SU-DHL-6 (cell line): Measurements from ENCODE around the gene ETDC.

Experiments
- H2AFZ ChIP-seq: fragments of 200-600 bp; sonication (generic); 2 replicates; pipeline ENCODE4 v1.6.1; 2014; ENCODE audit warnings: low read depth, mild to moderate bottlenecking, moderate library complexity, mixed read lengths, antibody characterized with exemption, low read length; ENCODE audit not compliant: severe bottlenecking
- H3F3A ChIP-seq: fragments of 200-600 bp; shearing (Covaris generic); 2 replicates; pipeline ENCODE4 v1.6.0; 2016; ENCODE audit warnings: antibody characterized with exemption, mild to moderate bottlenecking; ENCODE audit not compliant: insufficient read depth
- H3K27ac ChIP-seq: fragments of 200-600 bp; sonication (generic); 2 replicates; pipeline ENCODE4 v1.5.1; 2016; ENCODE audit warnings: low read depth, mild to moderate bottlenecking, low read length, moderate library complexity, mixed read lengths
- H3K27me3 ChIP-seq: fragments of 200-600 bp; sonication (generic), shearing (Covaris generic); 2 replicates; pipeline ENCODE4 v1.6.0; 2014; ENCODE audit warnings: mild to moderate bottlenecking, low read length
- H3K36me3 ChIP-seq: fragments of 200-600 bp; sonication (generic); 2 replicates; pipeline ENCODE4 v1.6.1; 2014; ENCODE audit warnings: mild to moderate bottlenecking, low read length, mixed read lengths
- H3K4me2 ChIP-seq: fragments of 300-600, 200-600 bp; shearing (Covaris generic), sonication (generic); 2 replicates; pipeline ENCODE4 v1.6.0; 2014; ENCODE audit warnings: low read length, low read depth, mild to moderate bottlenecking; ENCODE audit not compliant: poor library complexity, severe bottlenecking
- H3K4me3 ChIP-seq: fragments of 200-600 bp; sonication (generic); 2 replicates; pipeline ENCODE4 v1.5.1; 2014; ENCODE audit warnings: antibody characterized with exemption, low read length, mild to moderate bottlenecking, mixed read lengths; ENCODE audit not compliant: insufficient read depth, poor library complexity, severe bottlenecking
- H3K79me2 ChIP-seq: fragments of 200-600 bp; sonication (generic); 2 replicates; pipeline ENCODE4 v1.6.1; 2014; ENCODE audit warnings: mild to moderate bottlenecking, low read length, moderate library complexity; ENCODE audit not compliant: insufficient read depth
- H3K9ac ChIP-seq: fragments of 200-600 bp; sonication (generic); 2 replicates; pipeline ENCODE4 v1.7.0; 2014; ENCODE audit warnings: mild to moderate bottlenecking, low read length
- H3K9me2 ChIP-seq: fragments of 200-600 bp; sonication (generic); replicated peaks from 2 replicates; pipeline ENCODE4 v1.6.1; 2014; ENCODE audit warnings: low read length; ENCODE audit not compliant: insufficient read depth
- H3K9me3 ChIP-seq: fragments of 200-600 bp; sonication (generic); 2 replicates; pipeline ENCODE4 v1.6.1; 2014; ENCODE audit warnings: low read length, mixed read lengths; ENCODE audit not compliant: insufficient read depth
- H4K20me1 ChIP-seq: fragments of 200-600 bp; sonication (generic); 2 replicates; pipeline ENCODE4 v1.6.1; 2014; ENCODE audit warnings: low read depth, mild to moderate bottlenecking, antibody characterized with exemption, low read length, moderate library complexity, mixed read lengths
- EZH2phosphoT487 ChIP-seq: fragments of 200-600 bp; sonication (generic), shearing (Covaris generic); conservative IDR thresholded peaks from 2 replicates; pipeline ENCODE4 v1.6.1; 2018; ENCODE audit warnings: mild to moderate bottlenecking, antibody characterized with exemption, low read length, moderate library complexity, mixed read lengths
- TF ChIP-seq, protein P1 (sequence below): fragments of 200-600 bp; sonication (generic); IDR thresholded peaks from one replicate; pipeline ENCODE4 v1.5.1; 2017; ENCODE audit warnings: antibody characterized with exemption, mild to moderate bottlenecking, low read length, moderate library complexity; ENCODE audit not compliant: insufficient read depth, poor library complexity, severe bottlenecking

Gene ETDC

DNA sequence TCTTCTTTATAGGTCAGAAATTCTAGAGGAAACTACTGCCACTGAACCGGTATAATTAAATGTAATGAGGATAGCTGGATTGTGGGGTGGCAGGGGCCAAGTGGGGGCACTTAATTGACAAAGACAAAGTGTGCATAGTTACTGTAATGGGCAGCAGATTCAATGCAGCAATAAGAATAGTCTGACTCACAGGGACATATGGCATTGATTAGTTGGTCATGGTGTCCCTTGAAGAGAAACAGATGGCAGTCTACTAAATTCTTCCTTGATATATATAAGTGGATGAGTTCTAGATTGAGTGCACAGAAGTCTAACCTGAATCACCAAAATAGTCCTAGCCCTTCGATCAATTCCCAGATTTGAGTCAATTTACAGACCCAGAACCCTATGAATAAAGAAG is 31.6 kb downstream of the ETDC start:
- H3K27ac ChIP-seq: no peak overlapping the region
- peaks cover 22% of the 10 kb centered on the region; the same call in 1 of the 2 replicates for H3K79me2 ChIP-seq
- peak overlapping the region; percentile 82 for H3K4me2 ChIP-seq
- no peaks in the 10 kb centered on the region for H3K9me3 ChIP-seq
- TF ChIP-seq, protein P1, sequence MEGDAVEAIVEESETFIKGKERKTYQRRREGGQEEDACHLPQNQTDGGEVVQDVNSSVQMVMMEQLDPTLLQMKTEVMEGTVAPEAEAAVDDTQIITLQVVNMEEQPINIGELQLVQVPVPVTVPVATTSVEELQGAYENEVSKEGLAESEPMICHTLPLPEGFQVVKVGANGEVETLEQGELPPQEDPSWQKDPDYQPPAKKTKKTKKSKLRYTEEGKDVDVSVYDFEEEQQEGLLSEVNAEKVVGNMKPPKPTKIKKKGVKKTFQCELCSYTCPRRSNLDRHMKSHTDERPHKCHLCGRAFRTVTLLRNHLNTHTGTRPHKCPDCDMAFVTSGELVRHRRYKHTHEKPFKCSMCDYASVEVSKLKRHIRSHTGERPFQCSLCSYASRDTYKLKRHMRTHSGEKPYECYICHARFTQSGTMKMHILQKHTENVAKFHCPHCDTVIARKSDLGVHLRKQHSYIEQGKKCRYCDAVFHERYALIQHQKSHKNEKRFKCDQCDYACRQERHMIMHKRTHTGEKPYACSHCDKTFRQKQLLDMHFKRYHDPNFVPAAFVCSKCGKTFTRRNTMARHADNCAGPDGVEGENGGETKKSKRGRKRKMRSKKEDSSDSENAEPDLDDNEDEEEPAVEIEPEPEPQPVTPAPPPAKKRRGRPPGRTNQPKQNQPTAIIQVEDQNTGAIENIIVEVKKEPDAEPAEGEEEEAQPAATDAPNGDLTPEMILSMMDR: no peak
- TF ChIP-seq EZH2phosphoT487: no peak
- H3K4me3 ChIP-seq: no peak overlapping the region
- no peaks in the 10 kb centered on the region for H3K36me3 ChIP-seq
- no peaks in the 10 kb centered on the region for H3K9me2 ChIP-seq
- H3F3A ChIP-seq: no peaks in the 10 kb centered on the region
- no peak overlapping the region for H2AFZ ChIP-seq
- no peaks in the 10 kb centered on the region for H4K20me1 ChIP-seq
- H3K9ac ChIP-seq: no peak overlapping the region
- H3K27me3 ChIP-seq: no peaks in the 10 kb centered on the region

DNA sequence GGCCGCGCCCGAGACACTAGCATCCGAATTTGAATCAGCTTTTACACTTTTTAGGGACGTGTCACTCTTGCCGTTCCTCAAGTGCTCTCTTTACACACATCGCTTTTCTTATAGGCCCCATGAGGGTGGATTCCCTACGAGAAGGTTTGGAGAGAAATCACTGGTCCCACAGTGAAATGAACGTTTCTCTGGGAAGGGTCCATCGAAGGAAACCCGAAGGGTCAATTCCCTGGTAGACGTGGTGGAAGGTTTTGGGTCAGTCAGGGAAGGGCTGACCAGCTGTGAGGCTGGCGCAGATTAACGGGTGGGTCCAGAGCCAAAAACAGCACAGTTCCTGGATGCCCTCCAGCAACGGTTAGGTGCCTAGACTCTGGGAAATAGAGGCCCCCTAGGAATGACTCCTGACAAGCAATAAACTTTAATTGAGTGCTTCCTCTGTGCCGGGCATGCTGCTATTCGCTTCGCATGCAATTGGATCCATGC is 35.9 kb downstream of the ETDC start:
- Histone ChIP-seq H3K27me3 (no peaks in the 10 kb centered on the region), H3F3A (no peaks in the 10 kb centered on the region)

DNA sequence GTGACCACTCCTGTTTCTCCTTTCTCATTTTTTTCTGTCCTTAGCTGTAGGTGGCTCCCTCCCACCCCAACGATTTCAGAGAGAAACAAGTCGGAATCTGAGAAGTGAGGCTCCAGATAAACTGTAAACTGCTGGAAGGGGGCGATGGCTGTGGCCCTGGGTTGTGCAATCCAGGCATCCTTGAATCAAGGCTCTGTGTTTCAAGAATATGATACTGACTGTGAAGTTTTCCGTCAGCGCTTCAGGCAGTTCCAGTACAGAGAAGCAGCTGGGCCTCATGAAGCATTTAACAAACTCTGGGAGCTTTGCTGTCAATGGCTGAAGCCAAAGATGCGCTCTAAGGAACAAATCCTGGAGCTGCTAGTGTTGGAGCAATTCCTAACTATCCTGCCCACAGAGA is 37.7 kb downstream of the ETDC start:
- Histone ChIP-seq H2AFZ (no peak overlapping the region), H4K20me1 (no peaks in the 10 kb centered on the region), H3K9me2 (no peaks in the 10 kb centered on the region), H3K36me3 (no peaks in the 10 kb centered on the region), H3K4me2 (no peak overlapping the region), H3K27me3 (no peaks in the 10 kb centered on the region), H3K27ac (no peak overlapping the region), H3K9me3 (no peaks in the 10 kb centered on the region), H3K79me2 (peaks cover 12% of the 10 kb centered on the region; the same call in 1 of the 2 replicates), H3F3A (no peaks in the 10 kb centered on the region), H3K9ac (no peak overlapping the region), H3K4me3 (no peak overlapping the region)
- TF ChIP-seq EZH2phosphoT487: no peak
- TF ChIP-seq, protein P1: no peak

More for the DNA sequence above, 35.9 kb downstream of the ETDC start:
- Histone ChIP-seq H3K9me3 (no peaks in the 10 kb centered on the region), H3K4me3 (peak overlapping the region; percentile 74), H3K36me3 (no peaks in the 10 kb centered on the region), H3K4me2 (peak overlapping the region; percentile 58), H3K79me2 (peaks cover 16% of the 10 kb centered on the region; the same call in 1 of the 2 replicates), H4K20me1 (no peaks in the 10 kb centered on the region), H2AFZ (peak overlapping the region; percentile 90), H3K9me2 (no peaks in the 10 kb centered on the region), H3K9ac (peak overlapping the region; percentile 64), H3K27ac (no peak overlapping the region)
- TF ChIP-seq, protein P1: no peak
- TF ChIP-seq EZH2phosphoT487: no peak
